NCI-H1694 (cell line): ENCODE data around the gene LMBR1.
"Not testable (repeated sequence)": the region's sequence is repeated elsewhere in the genome, so short reads cannot be mapped to it uniquely, and the experiment has no call there.

ENCODE experiments used
- DNase-seq: peaks from one replicate; lab custom pipeline; 2025; lab: John Stamatoyannopoulos, UW

Gene LMBR1

GRCh38 chr7:156845379-156846101, 47.4 kb downstream of the LMBR1 start:
- no peak for DNase-seq

DNA sequence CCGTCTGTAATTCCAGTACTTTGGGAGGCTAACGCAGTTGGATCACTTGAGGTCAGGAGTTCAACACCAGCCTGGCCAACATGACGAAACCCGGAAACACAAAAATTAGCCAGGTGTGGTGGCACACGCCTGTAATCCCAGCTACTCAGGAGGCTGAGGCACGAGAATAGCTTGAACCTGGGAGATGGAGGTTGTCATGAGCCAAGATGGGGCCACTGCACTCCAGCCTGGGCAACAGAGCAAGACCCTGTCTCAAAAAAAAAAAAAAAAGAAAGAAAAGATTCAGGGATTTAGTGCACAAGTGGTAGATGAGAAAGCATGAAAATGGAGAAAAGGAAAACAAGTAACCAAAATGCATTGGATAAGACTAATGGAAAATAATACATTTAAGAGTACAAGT, 49.4 kb downstream of the LMBR1 start:
- not testable (repeated sequence) for DNase-seq

GRCh38 chr7:156843157-156843556, 49.8 kb downstream of the LMBR1 start:
- no peak for DNase-seq

DNA sequence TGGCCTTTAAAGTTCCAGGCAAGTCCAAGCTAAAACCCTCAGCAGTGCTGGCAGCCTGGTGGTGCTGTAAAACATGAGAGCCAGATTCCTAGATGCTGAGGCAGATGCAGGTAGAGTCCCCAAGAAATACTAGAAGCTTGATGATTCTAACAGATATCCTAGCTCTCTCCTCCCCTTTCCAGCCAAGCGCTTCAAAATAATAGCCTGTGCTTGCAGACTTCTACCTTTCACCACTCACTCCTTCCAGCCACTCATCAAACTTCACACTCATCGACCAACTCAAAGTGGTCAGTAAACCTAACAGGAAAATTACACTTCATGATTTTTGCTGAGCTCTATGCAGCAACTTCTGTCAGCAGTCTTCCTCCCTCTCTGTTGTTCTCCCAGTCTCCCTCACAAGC, 50.2 kb downstream of the LMBR1 start:
- no peak for DNase-seq

GRCh38 chr7:156842317-156842716, 50.7 kb downstream of the LMBR1 start:
- no peak for DNase-seq

DNA sequence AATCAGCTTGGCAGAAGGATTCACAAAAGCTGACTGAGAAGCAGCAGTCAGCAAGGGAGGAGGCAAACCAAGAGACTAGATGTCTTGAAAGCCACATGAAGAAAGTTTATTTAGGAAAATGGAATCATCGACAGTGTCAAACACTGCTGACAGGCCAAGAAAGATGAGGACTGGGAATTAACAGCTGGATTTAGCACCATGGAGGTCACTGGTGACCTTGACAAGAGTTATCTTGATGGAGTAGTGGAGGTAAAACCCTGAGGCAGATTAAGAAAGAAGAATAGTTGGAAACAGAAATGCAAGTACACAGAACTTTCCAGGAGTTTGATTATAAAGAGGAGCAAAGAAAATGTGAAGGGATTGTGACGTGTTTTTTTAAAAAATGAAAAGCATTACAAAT, 51.5 kb downstream of the LMBR1 start:
- DNase-seq, result no peak

- DNase-seq, result no peak
Measured at GRCh38 chr7:156840134-156840533, 52.8 kb downstream of the LMBR1 start.

DNA sequence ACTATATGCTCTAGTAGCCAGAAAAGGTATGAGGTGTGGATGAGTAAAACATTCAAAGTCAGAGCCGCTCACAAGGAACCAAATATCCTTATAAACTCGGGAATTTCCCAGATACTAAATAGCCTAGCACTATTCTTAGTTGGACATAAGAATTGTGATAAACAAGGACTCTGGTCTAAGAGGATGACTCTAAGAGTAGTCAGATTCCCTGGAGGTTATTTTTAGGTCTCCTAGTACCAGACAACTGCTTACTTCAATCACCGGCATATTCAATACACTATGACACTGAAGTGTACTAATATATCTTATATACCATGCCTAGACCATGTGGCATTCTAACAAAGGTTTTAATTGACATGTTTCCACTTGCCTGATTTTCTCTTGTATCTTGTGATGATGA, 56.5 kb downstream of the LMBR1 start:
- DNase-seq, result no peak

DNA sequence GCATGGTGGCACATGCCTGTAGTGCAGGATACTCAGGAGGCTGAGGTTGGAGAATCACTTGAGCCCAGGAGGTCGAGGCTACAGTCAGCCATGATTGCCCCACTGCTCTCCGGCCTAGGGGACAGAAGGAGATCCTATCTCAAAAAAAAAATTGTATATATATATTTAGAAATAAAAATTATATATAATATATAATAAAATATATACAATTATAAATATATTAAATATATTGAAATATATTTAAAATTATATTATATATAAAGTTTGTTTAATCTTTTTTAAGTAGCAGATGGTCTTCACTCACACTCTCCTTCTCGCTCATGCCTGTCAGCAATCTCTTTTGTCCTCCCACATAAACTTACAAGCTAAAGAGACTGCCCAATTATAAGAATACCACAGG, 58.5 kb downstream of the LMBR1 start:
- no peak for DNase-seq

- no peak for DNase-seq
Measured at GRCh38 chr7:156833312-156833711, 59.7 kb downstream of the LMBR1 start.

DNA sequence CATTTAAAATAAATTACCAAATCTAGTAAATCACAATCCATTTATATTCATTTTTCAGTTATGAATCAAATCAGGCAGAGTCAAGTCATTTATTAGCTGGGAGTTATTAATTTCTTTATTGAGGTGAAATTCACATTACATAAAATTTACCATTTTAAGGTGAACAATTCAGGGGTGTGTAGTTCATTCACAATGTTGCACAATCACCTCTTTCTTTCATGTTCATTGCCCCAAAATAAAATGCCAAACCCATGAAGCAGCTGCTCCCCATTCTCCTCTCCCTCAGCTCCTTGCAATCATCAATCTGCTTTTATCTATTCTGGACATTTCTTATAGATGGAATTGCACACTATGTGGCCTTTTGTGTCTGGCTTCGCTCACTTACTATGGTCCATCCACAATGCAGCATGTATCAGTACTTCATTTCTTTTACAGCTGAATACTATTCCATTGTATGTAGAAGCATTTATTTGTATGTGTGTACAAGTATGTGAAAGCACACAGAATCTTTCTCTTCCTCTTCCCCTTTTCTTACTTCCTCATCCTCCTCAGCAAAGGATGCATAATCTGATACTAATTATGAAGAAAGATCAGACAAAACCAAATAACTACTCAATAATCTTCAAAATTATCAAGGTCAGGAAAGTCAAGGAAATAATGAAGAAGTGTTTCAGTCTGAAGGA, 60.6 kb downstream of the LMBR1 start:
- no peak for DNase-seq

GRCh38 chr7:156829669-156830336, 63.2 kb downstream of the LMBR1 start:
- DNase-seq, result no peak

GRCh38 chr7:156827587-156828203, 65.3 kb downstream of the LMBR1 start:
- DNase-seq, result no peak

DNA sequence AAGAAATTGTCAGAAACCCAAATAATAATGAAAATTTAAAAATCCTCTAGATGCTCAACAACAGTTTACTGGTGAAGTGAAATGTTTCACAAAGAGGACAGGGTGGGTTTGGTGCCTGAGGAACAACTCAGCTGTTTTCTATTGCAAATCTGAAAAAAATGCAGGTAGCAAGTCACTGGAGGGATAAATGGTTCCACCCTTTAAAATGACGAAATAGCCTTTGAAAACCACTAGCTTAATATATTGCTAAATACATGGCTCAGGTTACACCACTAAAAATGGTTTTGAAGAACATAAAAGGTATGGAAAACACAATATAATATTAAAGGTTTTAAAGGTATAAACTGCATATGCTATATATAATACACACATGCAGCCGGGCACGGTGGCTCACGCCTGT, 69.5 kb downstream of the LMBR1 start:
- DNase-seq, result no peak

DNA sequence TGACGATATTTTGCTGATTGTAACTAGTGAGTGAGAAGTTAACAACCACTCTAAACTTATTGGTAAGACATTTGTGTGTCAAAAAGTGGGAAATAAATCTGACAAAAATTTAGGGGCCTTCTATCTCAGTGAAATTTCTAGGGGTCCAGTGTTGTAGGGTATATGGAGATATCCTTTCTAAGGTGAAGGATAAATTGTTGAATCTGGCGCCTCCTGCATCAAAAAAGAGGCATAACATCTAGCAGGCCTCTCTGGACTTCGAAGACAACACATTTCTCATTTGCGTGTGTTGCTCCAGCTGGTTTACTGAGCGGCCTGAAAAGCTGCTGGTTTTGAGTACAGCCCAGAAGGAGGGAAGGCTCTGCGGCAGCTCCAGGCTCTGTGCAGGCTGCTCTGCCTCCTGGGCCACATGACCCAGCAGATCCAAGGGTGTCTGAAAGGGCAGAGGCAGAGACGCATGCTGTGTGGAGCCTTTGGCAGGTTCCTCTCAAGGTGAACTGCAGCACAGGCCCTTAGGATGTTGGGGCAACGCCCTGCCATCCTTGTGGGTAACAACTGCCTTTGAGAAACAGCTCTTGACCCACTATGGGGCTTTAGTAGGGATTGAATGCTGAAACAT, 72.4 kb downstream of the LMBR1 start:
- DNase-seq, result no peak

- no peak for DNase-seq
Measured at GRCh38 chr7:156819733-156820295, 73.2 kb downstream of the LMBR1 start.

DNA sequence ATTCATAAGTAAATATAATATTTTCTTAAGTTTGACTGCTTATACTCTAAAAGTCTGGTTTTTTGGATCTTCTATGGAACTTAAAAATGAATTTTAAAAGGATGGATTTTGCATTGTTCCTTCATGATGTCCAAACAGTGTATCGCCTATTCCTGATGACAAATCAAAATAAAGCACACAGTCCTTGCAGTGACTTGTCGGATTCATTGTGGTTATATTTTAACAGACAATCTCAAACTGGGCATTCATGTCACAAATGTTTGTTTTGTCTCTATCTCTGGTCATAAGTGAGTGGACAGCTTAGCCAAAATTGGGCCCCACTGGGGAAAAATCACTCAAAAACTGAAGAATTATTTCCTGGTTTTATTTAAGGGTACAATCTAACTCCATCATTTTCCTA, 74.8 kb downstream of the LMBR1 start:
- DNase-seq, result no peak

DNA sequence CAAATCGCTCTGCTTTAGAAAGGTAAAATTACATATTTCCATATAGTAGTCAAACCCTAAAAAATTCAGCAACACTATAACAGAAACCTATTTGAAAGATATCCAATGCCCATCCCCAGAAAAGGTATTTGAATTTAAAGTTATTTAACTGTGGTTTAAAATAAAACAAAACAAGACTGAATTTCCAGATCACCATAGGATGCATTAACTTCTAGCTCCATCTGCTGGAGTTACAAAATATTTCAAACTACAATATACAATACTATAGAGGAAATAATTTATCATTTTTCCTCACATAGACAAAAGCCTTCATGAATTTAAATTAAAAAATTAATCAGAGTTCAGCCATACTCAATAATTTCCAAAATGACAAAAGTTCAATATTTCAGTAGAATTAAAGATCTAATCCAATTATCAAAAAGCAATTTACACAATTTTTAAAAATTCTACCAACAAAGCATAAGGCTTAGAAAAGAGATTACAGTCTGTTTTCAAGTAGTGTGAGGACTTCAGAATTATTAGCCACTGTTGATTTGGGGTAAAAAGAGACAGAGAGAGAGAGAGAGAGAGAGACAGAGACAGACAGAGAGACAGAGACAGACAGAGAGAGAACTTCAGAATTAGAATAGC, 75.9 kb downstream of the LMBR1 start:
- DNase-seq, result peak; percentile 27

DNA sequence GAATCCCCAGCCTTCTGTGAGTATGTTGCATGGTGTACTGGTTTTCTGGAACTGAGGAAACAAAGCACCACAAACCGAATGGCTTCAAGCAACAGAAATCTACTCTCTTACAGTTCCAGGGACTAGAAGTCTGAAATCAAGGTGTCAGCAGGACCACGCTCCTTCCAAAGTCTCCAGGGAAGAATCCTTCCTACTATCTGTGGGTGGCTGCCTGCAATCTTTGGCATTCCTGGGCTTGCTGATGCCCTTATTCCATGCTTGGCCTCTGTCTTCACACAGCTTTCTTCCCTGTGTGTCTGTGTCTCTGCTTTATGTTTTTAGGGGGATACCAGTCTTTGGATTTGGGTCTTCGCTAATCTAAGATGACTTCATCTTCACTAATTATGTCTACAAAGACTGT, 81.3 kb downstream of the LMBR1 start:
- no peak for DNase-seq

GRCh38 chr7:156803656-156804055, 89.3 kb downstream of the LMBR1 start:
- DNase-seq, result not testable (repeated sequence)

- no peak for DNase-seq
Measured at GRCh38 chr7:156802214-156802613, 90.8 kb downstream of the LMBR1 start.

DNA sequence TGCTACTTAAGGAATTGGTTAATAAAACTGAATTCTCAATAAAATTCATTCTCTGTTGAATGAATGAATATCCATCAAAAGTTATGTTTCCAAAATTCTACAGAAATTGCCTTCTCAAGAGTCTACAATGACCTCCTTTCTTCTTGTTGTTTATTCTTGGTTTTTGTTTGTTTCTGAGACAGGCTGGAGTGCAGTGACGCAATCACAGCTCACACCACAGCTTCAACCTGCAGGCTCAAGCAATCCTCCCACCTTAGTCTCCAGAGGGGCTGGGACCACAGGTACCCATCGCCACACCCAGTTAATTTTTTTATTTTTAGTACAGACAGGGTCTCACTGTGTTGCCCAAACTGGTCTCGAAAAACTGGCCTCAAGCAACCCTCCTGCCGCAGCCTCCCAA, 97.6 kb downstream of the LMBR1 start:
- no peak for DNase-seq
